ENCODE results near the gene DPYSL4.
"Not testable (repeated sequence)": the region's sequence is repeated elsewhere in the genome, so short reads cannot be mapped to it uniquely, and the experiment has no call there.

The DPYSL4 gene

GRCh38 chr10:132158122-132158741 is 28.5 kb upstream of the DPYSL4 start:
- H3K9ac ChIP-seq = no peak overlapping the region
- no peaks in the 10 kb centered on the region for H3K36me3 ChIP-seq (ENCODE audit: insufficient read depth)
- H3K79me2 ChIP-seq (ENCODE audit: insufficient read depth, low read depth) = no peaks in the 10 kb centered on the region
- no peak overlapping the region for H3K27ac ChIP-seq
- TF ChIP-seq CTCF (conservative IDR thresholded peaks at IDR 0.05; ENCODE audit: low read depth, low read length) = no peak
- no peak overlapping the region for H2AFZ ChIP-seq (ENCODE audit: low read depth)
- H3K4me2 ChIP-seq = no peak overlapping the region
- H3K4me3 ChIP-seq (IDR thresholded peaks at IDR 0.05; ENCODE audit: insufficient read depth, low read depth, low read length) = no peak overlapping the region
- no peaks in the 10 kb centered on the region for H4K20me1 ChIP-seq (ENCODE audit: insufficient read depth)
- H3K27me3 ChIP-seq (ENCODE audit: insufficient read depth, low read depth) = no peaks in the 10 kb centered on the region
- H3K4me1 ChIP-seq (ENCODE audit: low read depth, poor library complexity, severe bottlenecking) = no peaks in the 10 kb centered on the region

- no peak overlapping the region for H3K4me3 ChIP-seq (IDR thresholded peaks at IDR 0.05; ENCODE audit: insufficient read depth, low read depth, low read length)
- H3K79me2 ChIP-seq (ENCODE audit: insufficient read depth, low read depth) = no peaks in the 10 kb centered on the region
- H3K27me3 ChIP-seq (ENCODE audit: insufficient read depth, low read depth) = no peaks in the 10 kb centered on the region; the same call in 1 of the 2 replicates
- no peak overlapping the region for H3K27ac ChIP-seq
- no peaks in the 10 kb centered on the region for H4K20me1 ChIP-seq (ENCODE audit: insufficient read depth)
- no peak overlapping the region for H2AFZ ChIP-seq (ENCODE audit: low read depth)
- H3K9ac ChIP-seq = no peak overlapping the region
- TF ChIP-seq CTCF (conservative IDR thresholded peaks at IDR 0.05; ENCODE audit: low read depth, low read length) = no peak
- H3K4me1 ChIP-seq (ENCODE audit: low read depth, poor library complexity, severe bottlenecking) = no peaks in the 10 kb centered on the region
- no peaks in the 10 kb centered on the region for H3K36me3 ChIP-seq (ENCODE audit: insufficient read depth)
- no peak overlapping the region for H3K4me2 ChIP-seq
Observed at GRCh38 chr10:132158823-132159222, 27.9 kb upstream of the DPYSL4 start.

- H3K9ac ChIP-seq; H3K27ac ChIP-seq; H3K27me3 ChIP-seq (ENCODE audit: insufficient read depth, low read depth); H3K79me2 ChIP-seq (ENCODE audit: insufficient read depth, low read depth); H3K36me3 ChIP-seq (ENCODE audit: insufficient read depth); H2AFZ ChIP-seq (ENCODE audit: low read depth); H3K4me1 ChIP-seq (ENCODE audit: low read depth, poor library complexity, severe bottlenecking); H4K20me1 ChIP-seq (ENCODE audit: insufficient read depth); H3K4me2 ChIP-seq; H3K4me3 ChIP-seq (IDR thresholded peaks at IDR 0.05; ENCODE audit: insufficient read depth, low read depth, low read length): not testable (repeated sequence)
Observed at GRCh38 chr10:132159302-132160230, 27.2 kb upstream of the DPYSL4 start.

- not testable (repeated sequence) for H2AFZ ChIP-seq (ENCODE audit: low read depth); H3K4me3 ChIP-seq (IDR thresholded peaks at IDR 0.05; ENCODE audit: insufficient read depth, low read depth, low read length); H3K9ac ChIP-seq; H3K4me1 ChIP-seq (ENCODE audit: low read depth, poor library complexity, severe bottlenecking); H3K36me3 ChIP-seq (ENCODE audit: insufficient read depth); H3K79me2 ChIP-seq (ENCODE audit: insufficient read depth, low read depth); H4K20me1 ChIP-seq (ENCODE audit: insufficient read depth); H3K4me2 ChIP-seq; H3K27ac ChIP-seq
- peaks cover 12% of the 10 kb centered on the region; the same call in 1 of the 2 replicates for H3K27me3 ChIP-seq (ENCODE audit: insufficient read depth, low read depth)
Observed at GRCh38 chr10:132160231-132160630, 26.5 kb upstream of the DPYSL4 start.

GRCh38 chr10:132160834-132161622 is 25.7 kb upstream of the DPYSL4 start:
- H3K27me3 ChIP-seq (ENCODE audit: insufficient read depth, low read depth) = peaks cover 12% of the 10 kb centered on the region; the same call in 1 of the 2 replicates
- H3K4me1 ChIP-seq (ENCODE audit: low read depth, poor library complexity, severe bottlenecking); H3K27ac ChIP-seq; H3K36me3 ChIP-seq (ENCODE audit: insufficient read depth); H3K9ac ChIP-seq; H4K20me1 ChIP-seq (ENCODE audit: insufficient read depth); H3K4me2 ChIP-seq; H3K4me3 ChIP-seq (IDR thresholded peaks at IDR 0.05; ENCODE audit: insufficient read depth, low read depth, low read length); H2AFZ ChIP-seq (ENCODE audit: low read depth); H3K79me2 ChIP-seq (ENCODE audit: insufficient read depth, low read depth): not testable (repeated sequence)
